Smooth muscle cell (in vitro differentiated cells): Measurements from ENCODE around the gene PMF1. TPM values are rescaled to one million over a fixed set of nuclear protein-coding genes. Genes with fewer than 3 reads are reported as not detected.

ENCODE experiments used
- DNase-seq: peaks from one replicate; lab custom pipeline; 2025; ENCODE audit not compliant: unreplicated experiment; lab: John Stamatoyannopoulos, UW
- H2AFZ ChIP-seq: fragments of 200-600 bp; sonication (generic); 2 replicates; pipeline ENCODE4 v1.6.0; 2016; ENCODE audit warnings: antibody characterized with exemption, low read depth, mild to moderate bottlenecking
- H3F3A ChIP-seq: fragments of 200-600 bp; sonication (generic); 2 replicates; pipeline ENCODE4 v1.6.0; 2017; ENCODE audit warnings: antibody characterized with exemption, low read depth
- H3K27ac ChIP-seq: fragments of 200-600 bp; sonication (generic); 2 replicates; pipeline ENCODE4 v1.5.1; 2016; ENCODE audit warnings: low read depth, mild to moderate bottlenecking
- H3K27me3 ChIP-seq: fragments of 200-600 bp; sonication (generic); 2 replicates; pipeline ENCODE4 v1.6.1; 2016; ENCODE audit warnings: low read depth, mild to moderate bottlenecking
- H3K36me3 ChIP-seq: fragments of 200-600 bp; sonication (generic); 2 replicates; pipeline ENCODE4 v1.5.1; 2016; ENCODE audit warnings: low read depth
- H3K4me1 ChIP-seq: fragments of 200-600 bp; sonication (generic); 2 replicates; pipeline ENCODE4 v1.5.1; 2016; ENCODE audit warnings: low read depth
- H3K4me2 ChIP-seq: fragments of 200-600 bp; sonication (generic); 2 replicates; pipeline ENCODE4 v1.6.0; 2016; ENCODE audit warnings: mild to moderate bottlenecking
- H3K4me3 ChIP-seq: fragments of 200-600 bp; sonication (generic); 2 replicates; pipeline ENCODE4 v1.5.1; 2016; ENCODE audit warnings: mild to moderate bottlenecking
- H3K79me2 ChIP-seq: fragments of 200-600 bp; sonication (generic); 2 replicates; pipeline ENCODE4 v1.6.0; 2016; ENCODE audit warnings: low read depth, mild to moderate bottlenecking
- H3K9ac ChIP-seq: fragments of 200-600 bp; sonication (generic); 2 replicates; pipeline ENCODE4 v1.6.0; 2016; ENCODE audit warnings: low read depth
- H3K9me3 ChIP-seq: fragments of 200-600 bp; sonication (generic); replicated peaks from 2 replicates; pipeline ENCODE4 v1.5.1; 2016; ENCODE audit warnings: low read depth
- H4K20me1 ChIP-seq: fragments of 200-600 bp; sonication (generic); 2 replicates; pipeline ENCODE4 v1.6.0; 2016; ENCODE audit warnings: low read depth
- WGBS: methylation state at CpG from one replicate; pipeline ENCODE4 v1.1.7; 2016; ENCODE audit warnings: low lambda C conversion rate; 5-methylcytosine and 5-hydroxymethylcytosine counted together
- polyA plus RNA-seq: library from polyadenylated mRNA; unstranded; fragments of >200 nt; fragmentation: Nextera tagmentation; extraction: Ambion mirVana; gene quantifications from 2 replicates; pipeline ENCODE4 v1.2.1, GENCODE V29; 2016
- total RNA-seq: library from RNA; depleted of rRNA; stranded (reverse); fragments of >200 nt; gene quantifications from 2 replicates; pipeline ENCODE4 v1.2.3, GENCODE V29; 2014
- TF ChIP-seq, protein P1 (sequence below): fragments of 200-600 bp; sonication (generic); IDR thresholded peaks from 2 replicates; pipeline ENCODE4 v1.5.1; 2017; ENCODE audit warnings: borderline replicate concordance, mild to moderate bottlenecking, antibody characterized with exemption; ENCODE audit not compliant: insufficient read depth, poor library complexity, severe bottlenecking

The PMF1 gene
- total and polyA plus RNA-seq, 2 experiments from 2014 or later, result 59.2 to 82.5 TPM

DNA sequence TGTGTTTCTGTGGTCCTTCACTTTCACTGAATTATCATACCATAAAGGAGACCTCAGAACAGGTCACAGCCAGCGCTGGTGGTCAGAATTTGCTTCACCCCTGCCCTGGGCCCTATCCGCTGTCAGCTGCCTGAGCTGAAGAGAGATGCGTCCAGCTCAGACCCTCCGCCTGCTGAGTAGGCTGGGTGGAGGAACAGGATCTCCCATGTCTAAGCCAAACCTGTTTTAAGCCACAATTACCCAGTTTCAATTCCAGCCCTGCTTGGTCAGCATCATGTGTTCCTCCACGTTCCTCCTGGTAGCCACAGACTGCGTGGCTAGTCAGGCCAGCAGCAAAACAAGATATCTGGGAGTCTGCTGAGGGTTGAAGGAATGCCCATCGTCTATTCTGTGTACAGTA, 15.7 kb downstream of the PMF1 start:
- Histone ChIP-seq H3K9ac (no peak overlapping the region), H3K27me3 (no peaks in the 10 kb centered on the region), H3K36me3 (no peaks in the 10 kb centered on the region), H3K9me3 (no peaks in the 10 kb centered on the region), H4K20me1 (no peaks in the 10 kb centered on the region), H3K4me3 (no peak overlapping the region), H3K79me2 (no peaks in the 10 kb centered on the region), H2AFZ (no peak overlapping the region), H3K27ac (peak overlapping the region; percentile 26), H3K4me1 (no peaks in the 10 kb centered on the region), H3F3A (peaks cover 3% of the 10 kb centered on the region), H3K4me2 (no peak overlapping the region)
- TF ChIP-seq, protein P1, sequence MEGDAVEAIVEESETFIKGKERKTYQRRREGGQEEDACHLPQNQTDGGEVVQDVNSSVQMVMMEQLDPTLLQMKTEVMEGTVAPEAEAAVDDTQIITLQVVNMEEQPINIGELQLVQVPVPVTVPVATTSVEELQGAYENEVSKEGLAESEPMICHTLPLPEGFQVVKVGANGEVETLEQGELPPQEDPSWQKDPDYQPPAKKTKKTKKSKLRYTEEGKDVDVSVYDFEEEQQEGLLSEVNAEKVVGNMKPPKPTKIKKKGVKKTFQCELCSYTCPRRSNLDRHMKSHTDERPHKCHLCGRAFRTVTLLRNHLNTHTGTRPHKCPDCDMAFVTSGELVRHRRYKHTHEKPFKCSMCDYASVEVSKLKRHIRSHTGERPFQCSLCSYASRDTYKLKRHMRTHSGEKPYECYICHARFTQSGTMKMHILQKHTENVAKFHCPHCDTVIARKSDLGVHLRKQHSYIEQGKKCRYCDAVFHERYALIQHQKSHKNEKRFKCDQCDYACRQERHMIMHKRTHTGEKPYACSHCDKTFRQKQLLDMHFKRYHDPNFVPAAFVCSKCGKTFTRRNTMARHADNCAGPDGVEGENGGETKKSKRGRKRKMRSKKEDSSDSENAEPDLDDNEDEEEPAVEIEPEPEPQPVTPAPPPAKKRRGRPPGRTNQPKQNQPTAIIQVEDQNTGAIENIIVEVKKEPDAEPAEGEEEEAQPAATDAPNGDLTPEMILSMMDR, result no peak
- 74% methylated on average over 7 of the region's 7 CpGs for WGBS
- DNase-seq, result no peak

- H3F3A ChIP-seq, result peaks cover 2% of the 10 kb centered on the region
- H3K9me3 ChIP-seq, result no peaks in the 10 kb centered on the region
- 99% methylated on average over 11 of the region's 11 CpGs for WGBS
- H4K20me1 ChIP-seq, result no peaks in the 10 kb centered on the region
- TF ChIP-seq, protein P1, result no peak
- no peak overlapping the region for H3K4me2 ChIP-seq
- no peak for DNase-seq
- no peak overlapping the region for H3K9ac ChIP-seq
- H3K79me2 ChIP-seq, result no peaks in the 10 kb centered on the region
- H3K27ac ChIP-seq, result no peak overlapping the region
- no peaks in the 10 kb centered on the region for H3K4me1 ChIP-seq
- H3K27me3 ChIP-seq, result no peaks in the 10 kb centered on the region
- H2AFZ ChIP-seq, result no peak overlapping the region
- H3K36me3 ChIP-seq, result no peaks in the 10 kb centered on the region
- H3K4me3 ChIP-seq, result no peak overlapping the region
Observed at GRCh38 chr1:156229809-156230472, 17.1 kb downstream of the PMF1 start.

DNA sequence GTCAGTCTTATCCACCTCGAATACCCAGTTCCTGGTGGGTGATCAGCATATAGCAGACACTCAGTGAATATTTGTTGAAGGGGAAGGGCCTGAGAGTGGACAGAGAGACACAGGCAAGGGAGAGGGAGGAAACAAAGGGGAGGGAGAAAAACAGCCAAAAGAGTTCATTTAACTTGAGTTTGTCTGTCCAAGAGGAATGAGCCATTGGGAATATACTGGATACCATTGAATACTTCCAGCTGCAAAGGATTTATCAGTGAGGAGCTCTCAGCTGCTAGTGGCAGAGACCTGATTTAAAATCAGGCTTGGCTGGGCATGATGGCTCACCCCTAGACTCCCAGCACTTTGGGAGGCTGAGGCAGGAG, 17.6 kb downstream of the PMF1 start:
- 94% methylated on average over 1 of the region's 1 CpG for WGBS

More for the DNA sequence above, 17.6 kb downstream of the PMF1 start:
- TF ChIP-seq, protein P1, result no peak
- Histone ChIP-seq H3K27ac (no peak overlapping the region), H3K4me1 (no peaks in the 10 kb centered on the region), H3K27me3 (no peaks in the 10 kb centered on the region), H3K4me3 (no peak overlapping the region), H2AFZ (no peak overlapping the region), H3F3A (no peaks in the 10 kb centered on the region), H3K9ac (no peak overlapping the region), H3K36me3 (no peaks in the 10 kb centered on the region), H4K20me1 (no peaks in the 10 kb centered on the region), H3K4me2 (no peak overlapping the region), H3K79me2 (no peaks in the 10 kb centered on the region), H3K9me3 (no peaks in the 10 kb centered on the region)
- no peak for DNase-seq
